Activated naive CD8-positive, alpha-beta T cell treated with anti-CD3 and anti-CD28 coated beads for 36 hours (primary cell): ENCODE measurements around the gene EPC1. TPM values are rescaled to one million over a fixed set of nuclear protein-coding genes. Genes with fewer than 3 reads are reported as not detected.
"Not testable (repeated sequence)": the region's sequence is repeated elsewhere in the genome, so short reads cannot be mapped to it uniquely, and the experiment has no call there.

Experiments used
- DNase-seq: peaks from one replicate; pipeline ENCODE4 v3.0.0; 2021
- H3K27ac Mint-ChIP-seq: one replicate; pipeline ENCODE4 v1.8.0; 2022; ENCODE audit warnings: mild to moderate bottlenecking, moderate library complexity, mixed read lengths
- H3K27me3 Mint-ChIP-seq: one replicate; pipeline ENCODE4 v1.8.0; 2022; ENCODE audit warnings: mild to moderate bottlenecking, mixed read lengths
- H3K36me3 Mint-ChIP-seq: one replicate; pipeline ENCODE4 v1.8.0; 2021; ENCODE audit warnings: mild to moderate bottlenecking, mixed read lengths
- H3K4me1 Mint-ChIP-seq: one replicate; pipeline ENCODE4 v1.8.0; 2021; ENCODE audit warnings: mixed read lengths
- H3K4me3 Mint-ChIP-seq: one replicate; pipeline ENCODE4 v1.8.0; 2022; ENCODE audit warnings: mild to moderate bottlenecking, moderate library complexity, mixed read lengths
- H3K9me3 Mint-ChIP-seq: one replicate; pipeline ENCODE4 v1.8.0; 2022; ENCODE audit warnings: mixed read lengths
- total RNA-seq, 2 experiments: library from RNA; stranded (reverse); gene quantifications; one replicate each; pipeline ENCODE4 v1.2.3, GENCODE V29; 2021

Gene EPC1
- total RNA-seq, 2 experiments from 2014 or later: 32.1 to 33.1 TPM

- Mint-ChIP-seq H3K9me3 (peaks cover 12% of the 10 kb centered on the region), H3K27ac (peak overlapping the region; percentile 86), H3K4me3 (peak overlapping the region; percentile 48), H3K27me3 (no peaks in the 10 kb centered on the region), H3K36me3 (peaks cover 32% of the 10 kb centered on the region), H3K4me1 (peaks cover 62% of the 10 kb centered on the region)
- no peak for DNase-seq
Observed at GRCh38 chr10:32357056-32357735, 10.2 kb upstream of the EPC1 start.

GRCh38 chr10:32354690-32355089 is 7.7 kb upstream of the EPC1 start:
- H3K27ac Mint-ChIP-seq, H3K27me3 Mint-ChIP-seq, DNase-seq, H3K9me3 Mint-ChIP-seq, H3K4me3 Mint-ChIP-seq: not testable (repeated sequence)
- H3K4me1 Mint-ChIP-seq: peaks cover 50% of the 10 kb centered on the region
- peaks cover 18% of the 10 kb centered on the region for H3K36me3 Mint-ChIP-seq

- DNase-seq: no peak
- Mint-ChIP-seq H3K4me3 (no peak overlapping the region), H3K27ac (no peak overlapping the region)
Observed at GRCh38 chr10:32350811-32351350, 3.9 kb upstream of the EPC1 start.

GRCh38 chr10:32349968-32350738 is 3.2 kb upstream of the EPC1 start:
- Mint-ChIP-seq H3K27ac (no peak overlapping the region), H3K4me1 (peaks cover 47% of the 10 kb centered on the region), H3K36me3 (peaks cover 15% of the 10 kb centered on the region), H3K4me3 (no peak overlapping the region), H3K9me3 (no peaks in the 10 kb centered on the region), H3K27me3 (no peaks in the 10 kb centered on the region)
- no peak for DNase-seq

More at GRCh38 chr10:32350811-32351350, 3.9 kb upstream of the EPC1 start:
- Mint-ChIP-seq H3K4me1 (peaks cover 46% of the 10 kb centered on the region), H3K27me3 (no peaks in the 10 kb centered on the region), H3K36me3 (peaks cover 11% of the 10 kb centered on the region), H3K9me3 (peaks cover 1% of the 10 kb centered on the region)

- DNase-seq: no peak
- H3K36me3 Mint-ChIP-seq: peaks cover 18% of the 10 kb centered on the region
- H3K4me1 Mint-ChIP-seq: peaks cover 50% of the 10 kb centered on the region
- H3K27me3 Mint-ChIP-seq: no peaks in the 10 kb centered on the region
- no peaks in the 10 kb centered on the region for H3K9me3 Mint-ChIP-seq
- H3K4me3 Mint-ChIP-seq: no peak overlapping the region
- H3K27ac Mint-ChIP-seq: no peak overlapping the region
Observed at GRCh38 chr10:32349199-32349585, 2.2 kb upstream of the EPC1 start.

GRCh38 chr10:32348297-32349198 is 1.6 kb upstream of the EPC1 start:
- Mint-ChIP-seq H3K4me3 (peak overlapping the region; percentile 64), H3K36me3 (peaks cover 21% of the 10 kb centered on the region), H3K9me3 (no peaks in the 10 kb centered on the region), H3K27ac (peak overlapping the region; percentile 54), H3K27me3 (no peaks in the 10 kb centered on the region), H3K4me1 (peaks cover 55% of the 10 kb centered on the region)
- no peak for DNase-seq

- Mint-ChIP-seq H3K36me3 (peaks cover 27% of the 10 kb centered on the region), H3K9me3 (no peaks in the 10 kb centered on the region), H3K4me1 (peaks cover 49% of the 10 kb centered on the region), H3K27me3 (no peaks in the 10 kb centered on the region), H3K4me3 (peak overlapping the region; percentile 64), H3K27ac (peak overlapping the region; percentile 82)
- no peak for DNase-seq
Observed at GRCh38 chr10:32347363-32348022, 535 bp upstream of the EPC1 start.

- Mint-ChIP-seq H3K4me3 (peak overlapping the region; percentile 92), H3K27me3 (no peaks in the 10 kb centered on the region), H3K36me3 (peaks cover 31% of the 10 kb centered on the region), H3K9me3 (no peaks in the 10 kb centered on the region), H3K27ac (peak overlapping the region; percentile 99), H3K4me1 (peaks cover 56% of the 10 kb centered on the region)
- peak; percentile 97 for DNase-seq
Observed at GRCh38 chr10:32346134-32346550, 816 bp downstream of the EPC1 start.

GRCh38 chr10:32341596-32341995 is 5.4 kb downstream of the EPC1 start:
- Mint-ChIP-seq H3K9me3 (peaks cover 5% of the 10 kb centered on the region), H3K4me1 (peaks cover 77% of the 10 kb centered on the region), H3K27me3 (no peaks in the 10 kb centered on the region), H3K36me3 (peaks cover 52% of the 10 kb centered on the region), H3K4me3 (no peak overlapping the region), H3K27ac (peak overlapping the region; percentile 38)
- no peak for DNase-seq

- peaks cover 56% of the 10 kb centered on the region for H3K36me3 Mint-ChIP-seq
- H3K27me3 Mint-ChIP-seq: no peaks in the 10 kb centered on the region
- peaks cover 5% of the 10 kb centered on the region for H3K9me3 Mint-ChIP-seq
- no peak overlapping the region for H3K27ac Mint-ChIP-seq
- no peak for DNase-seq
- H3K4me3 Mint-ChIP-seq: no peak overlapping the region
- peaks cover 84% of the 10 kb centered on the region for H3K4me1 Mint-ChIP-seq
Observed at GRCh38 chr10:32340596-32341180, 6.3 kb downstream of the EPC1 start.

GRCh38 chr10:32338262-32338661 is 8.7 kb downstream of the EPC1 start:
- H3K9me3 Mint-ChIP-seq: peaks cover 5% of the 10 kb centered on the region
- H3K27me3 Mint-ChIP-seq: no peaks in the 10 kb centered on the region
- H3K4me3 Mint-ChIP-seq: peak overlapping the region; percentile 3
- no peak for DNase-seq
- peaks cover 87% of the 10 kb centered on the region for H3K4me1 Mint-ChIP-seq
- peak overlapping the region; percentile 14 for H3K27ac Mint-ChIP-seq
- peaks cover 54% of the 10 kb centered on the region for H3K36me3 Mint-ChIP-seq

GRCh38 chr10:32337350-32337749 is 9.6 kb downstream of the EPC1 start:
- Mint-ChIP-seq H3K27me3 (no peaks in the 10 kb centered on the region), H3K4me1 (peaks cover 93% of the 10 kb centered on the region), H3K4me3 (no peak overlapping the region), H3K27ac (peak overlapping the region; percentile 69), H3K9me3 (peaks cover 5% of the 10 kb centered on the region), H3K36me3 (peaks cover 59% of the 10 kb centered on the region)
- DNase-seq: no peak

- Mint-ChIP-seq H3K4me1 (peaks cover 90% of the 10 kb centered on the region), H3K9me3 (peaks cover 5% of the 10 kb centered on the region)
Observed at GRCh38 chr10:32333849-32334248, 13.1 kb downstream of the EPC1 start.

GRCh38 chr10:32332299-32332750 is 14.6 kb downstream of the EPC1 start:
- Mint-ChIP-seq H3K36me3 (peaks cover 51% of the 10 kb centered on the region), H3K9me3 (no peaks in the 10 kb centered on the region), H3K27ac (peak overlapping the region; percentile 93), H3K27me3 (no peaks in the 10 kb centered on the region), H3K4me3 (peak overlapping the region; percentile 76), H3K4me1 (peaks cover 89% of the 10 kb centered on the region)
- DNase-seq: peak; percentile 80

More at GRCh38 chr10:32333849-32334248, 13.1 kb downstream of the EPC1 start:
- peak overlapping the region; percentile 76 for H3K4me3 Mint-ChIP-seq
- DNase-seq: no peak
- peaks cover 54% of the 10 kb centered on the region for H3K36me3 Mint-ChIP-seq
- peak overlapping the region; percentile 93 for H3K27ac Mint-ChIP-seq
- H3K27me3 Mint-ChIP-seq: no peaks in the 10 kb centered on the region
